HG03139 (cell line): ENCODE measurements around the gene SPACA1.

Experiments used
- ATAC-seq: cut with Tn5 transposase; IDR thresholded peaks from one replicate; pipeline ENCODE4 v1.9.1; 2021; ENCODE audit not compliant: unreplicated experiment

Gene SPACA1

DNA sequence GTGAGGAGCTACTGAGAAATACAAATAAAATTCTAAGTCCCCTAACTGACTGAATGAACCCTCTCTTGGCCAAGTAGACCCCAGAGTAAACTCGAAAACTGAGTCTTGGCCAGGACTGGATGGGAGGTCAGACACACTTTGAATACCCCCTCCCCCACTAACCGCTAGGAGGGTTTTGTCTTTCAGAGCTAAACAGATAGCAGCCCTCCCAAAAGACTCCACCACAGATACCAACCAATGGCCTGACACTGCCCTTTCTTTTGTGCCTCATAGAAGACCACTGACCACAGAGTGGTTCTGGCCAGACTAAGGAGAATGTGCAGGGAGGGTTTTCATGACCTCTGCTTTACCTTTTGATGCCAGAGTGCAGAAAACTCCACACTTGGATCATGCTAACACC lies 42.1 kb downstream of the SPACA1 start:
- no peak for ATAC-seq

DNA sequence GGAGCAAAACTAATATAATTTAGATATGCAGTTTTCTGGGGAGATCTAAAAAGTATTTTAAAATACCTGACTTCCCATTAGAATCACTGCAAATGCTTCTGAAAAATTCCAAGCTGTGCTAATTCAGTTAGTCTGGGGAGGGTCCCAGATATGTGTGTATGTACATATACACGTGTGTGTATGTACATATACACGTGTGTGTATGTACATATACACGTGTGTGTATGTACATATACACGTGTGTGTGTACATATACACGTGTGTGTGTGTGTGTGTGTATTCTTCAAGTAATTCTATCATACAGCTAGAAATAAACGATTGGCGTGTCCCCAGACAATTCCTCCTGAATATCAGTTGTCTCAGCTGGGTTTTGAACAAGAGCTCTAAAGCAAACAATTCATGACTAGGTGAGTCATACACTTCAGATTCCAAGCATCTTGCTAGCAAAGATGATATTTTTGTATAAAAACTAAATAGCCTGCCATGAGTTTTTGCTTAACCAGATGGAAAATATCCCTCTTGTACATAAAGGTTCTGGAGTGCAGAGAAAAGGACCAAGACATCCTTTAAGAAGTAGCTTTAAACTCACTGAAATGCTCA lies 58.2 kb downstream of the SPACA1 start:
- ATAC-seq: no peak

GRCh38 chr6:88107241-88107640 lies 59.6 kb downstream of the SPACA1 start:
- ATAC-seq: no peak

DNA sequence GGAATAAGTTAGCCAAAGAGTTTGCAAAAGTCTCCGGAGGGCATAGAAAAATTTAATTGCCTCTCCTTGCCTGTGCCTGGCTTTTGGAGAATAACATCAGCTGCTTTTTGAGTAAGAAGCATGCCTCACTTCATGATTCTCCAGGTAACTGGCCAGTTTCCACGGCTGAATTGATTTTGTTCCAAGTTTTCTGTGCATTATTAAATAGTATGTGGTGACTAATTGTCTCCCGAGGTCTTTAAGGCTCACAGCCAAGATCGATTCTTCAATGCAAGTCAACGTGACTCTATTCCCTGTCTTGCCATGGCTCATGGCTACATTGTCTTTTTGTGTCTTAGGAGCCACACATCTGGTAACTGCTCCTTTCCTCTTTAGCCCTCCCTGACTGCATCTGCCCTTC lies 64.3 kb downstream of the SPACA1 start:
- no peak for ATAC-seq

- ATAC-seq: no peak
Observed at GRCh38 chr6:88114838-88115237, 67.2 kb downstream of the SPACA1 start.

DNA sequence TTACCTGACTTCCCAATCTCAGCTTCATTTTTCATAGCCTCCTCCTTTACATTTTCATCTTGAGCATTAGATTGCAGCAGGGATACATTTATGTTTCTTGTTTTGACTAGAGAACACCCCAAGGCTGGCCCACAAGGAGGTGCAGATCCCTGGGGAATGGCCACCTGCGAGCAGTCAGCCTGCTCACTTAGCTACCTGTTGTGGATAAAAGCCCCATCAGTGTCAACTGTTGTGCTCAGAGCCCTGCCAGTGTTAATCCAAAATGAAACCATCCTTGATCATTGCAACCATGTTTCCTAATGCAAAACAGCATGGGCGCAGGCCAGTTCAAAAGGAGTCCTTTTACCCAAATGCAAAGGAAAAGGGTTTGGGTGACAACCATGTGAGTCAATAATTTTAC lies 67.7 kb downstream of the SPACA1 start:
- ATAC-seq: no peak

DNA sequence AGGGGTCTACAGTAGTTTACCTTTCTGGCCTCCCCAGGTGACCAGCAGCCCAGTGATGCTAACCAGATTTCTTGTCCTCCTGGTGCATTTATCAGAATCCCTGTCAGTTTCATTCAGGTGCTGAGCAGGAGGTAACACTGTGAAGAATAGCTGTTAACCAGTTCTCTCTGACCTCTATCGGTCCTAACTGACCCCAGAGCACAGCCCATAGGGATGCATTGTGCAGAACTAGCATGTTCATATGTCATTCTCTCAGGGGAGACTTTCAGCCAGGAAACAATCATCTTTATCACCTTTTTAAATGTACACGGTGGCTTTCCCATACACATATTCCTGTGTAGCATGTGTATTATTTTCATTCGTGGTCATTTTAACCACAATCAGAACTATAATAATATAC lies 68.6 kb downstream of the SPACA1 start:
- ATAC-seq: no peak
